IMR-90 (cell line): ENCODE data around the gene ZNF484. TPM values are rescaled to one million over a fixed set of nuclear protein-coding genes. Genes with fewer than 3 reads are reported as not detected.
A peak's percentile ranks its signal among the peaks of the same experiment; 100 is the strongest.

Experiments
- ATAC-seq: fragments of 200-7000 bp; cut with Tn5 transposase; 2 replicates; pipeline ENCODE4 v1.9.1; 2020; ENCODE audit warnings: low read depth, mild to moderate bottlenecking, moderate library complexity
- BruUV-seq: library from RNA; stranded (reverse); fragments of 400-500 nt; replicated peaks from 2 replicates; lab custom pipeline; 2021; lab: Mats Ljungman, UMichigan
- CTCF ChIA-PET: fragments of 300-600 bp; formaldehyde crosslinking; extraction: SDS; loops from one replicate; lab custom pipeline; 2021; ENCODE audit warnings: antibody characterized with exemption; lab: Yijun Ruan, JAX
- POLR2A ChIA-PET: fragments of 300-600 bp; sonication (Branson Sonifier 250); formaldehyde crosslinking; loops from one replicate; lab custom pipeline; 2022; ENCODE audit warnings: antibody characterized with exemption; ENCODE audit not compliant: unreplicated experiment; lab: Charles Lee
- DNase-seq: peaks from one replicate; pipeline ENCODE4 v3.0.0; 2013
- H2AFZ ChIP-seq: replicated peaks from 2 replicates; pipeline ENCODE3; 2013; ENCODE audit warnings: low read length, mild to moderate bottlenecking; ENCODE audit not compliant: poor library complexity
- H2AK5ac ChIP-seq: 2 replicates; pipeline ENCODE4 v1.6.1; 2013; ENCODE audit warnings: low read depth, low read length, inconsistent platforms
- H2AK9ac ChIP-seq: replicated peaks from 2 replicates; pipeline ENCODE3; 2013; ENCODE audit warnings: mild to moderate bottlenecking, low read depth, low read length, moderate library complexity; ENCODE audit not compliant: poor library complexity
- H2BK120ac ChIP-seq: 2 replicates; pipeline ENCODE4 v1.6.1; 2013; ENCODE audit warnings: low read depth, low read length, inconsistent platforms
- H2BK15ac ChIP-seq: 3 replicates; pipeline ENCODE4 v1.6.1; 2013; ENCODE audit warnings: low read depth, low read length, inconsistent platforms
- H2BK20ac ChIP-seq: 2 replicates; pipeline ENCODE4 v1.6.1; 2013; ENCODE audit warnings: low read depth, mild to moderate bottlenecking, inconsistent platforms, low read length, moderate library complexity
- H2BK5ac ChIP-seq: 2 replicates; pipeline ENCODE4 v1.6.1; 2013; ENCODE audit warnings: mild to moderate bottlenecking, low read depth, low read length, inconsistent platforms; ENCODE audit not compliant: poor library complexity, severe bottlenecking
- H3K14ac ChIP-seq: replicated peaks from 2 replicates; pipeline ENCODE4 v1.6.1; 2013; ENCODE audit warnings: low read depth, low read length, inconsistent platforms
- H3K18ac ChIP-seq: 2 replicates; pipeline ENCODE4 v1.6.1; 2013; ENCODE audit warnings: low read depth, low read length, control low read depth
- H3K23ac ChIP-seq: 2 replicates; pipeline ENCODE4 v1.6.1; 2013; ENCODE audit warnings: low read depth, low read length, inconsistent platforms
- H3K27ac ChIP-seq: 2 replicates; pipeline ENCODE4 v1.5.1; 2013; ENCODE audit warnings: mild to moderate bottlenecking, control low read depth, low read length; ENCODE audit not compliant: insufficient read depth
- H3K27me3 ChIP-seq: 2 replicates; pipeline ENCODE4 v1.6.1; 2013; ENCODE audit warnings: low read length; ENCODE audit not compliant: control insufficient read depth, insufficient read depth
- H3K36me3 ChIP-seq: 2 replicates; pipeline ENCODE4 v1.6.1; 2013; ENCODE audit warnings: low read length, mixed read lengths; ENCODE audit not compliant: control insufficient read depth, insufficient read depth
- H3K4ac ChIP-seq: 2 replicates; pipeline ENCODE4 v1.6.1; 2013; ENCODE audit warnings: low read depth, low read length, inconsistent platforms
- H3K4me1 ChIP-seq: 2 replicates; pipeline ENCODE4 v1.6.1; 2013; ENCODE audit warnings: low read length, mixed read lengths; ENCODE audit not compliant: control insufficient read depth, insufficient read depth
- H3K4me2 ChIP-seq: 2 replicates; pipeline ENCODE4 v1.6.1; 2013; ENCODE audit warnings: low read depth, mild to moderate bottlenecking, control low read depth, low read length, moderate library complexity
- H3K4me3 ChIP-seq: 2 replicates; pipeline ENCODE4 v1.5.1; 2013; ENCODE audit warnings: low read depth, mild to moderate bottlenecking, control low read depth, low read length, moderate library complexity; ENCODE audit not compliant: insufficient read depth
- H3K56ac ChIP-seq: 2 replicates; pipeline ENCODE4 v1.6.1; 2013; ENCODE audit warnings: low read length, inconsistent platforms; ENCODE audit not compliant: insufficient read depth; ENCODE audit errors: extremely low read depth
- H3K79me1 ChIP-seq, 2 experiments: 2 replicates each; pipeline ENCODE4 v1.6.1; 2013; ENCODE audit warnings: low read length in 2 of 2, inconsistent platforms in 1 of 2, low read depth in 1 of 2
- H3K9ac ChIP-seq: 2 replicates; pipeline ENCODE4 v1.6.1; 2013; ENCODE audit warnings: low read depth, low read length, control low read depth
- H3K9me1 ChIP-seq: 2 replicates; pipeline ENCODE4 v1.6.1; 2013; ENCODE audit warnings: low read length, inconsistent platforms; ENCODE audit not compliant: insufficient read depth
- H3K9me3 ChIP-seq: 2 replicates; pipeline ENCODE4 v1.6.1; 2013; ENCODE audit warnings: low read length; ENCODE audit not compliant: control insufficient read depth, insufficient read depth
- H4K20me1 ChIP-seq: 2 replicates; pipeline ENCODE4 v1.6.1; 2013; ENCODE audit warnings: low read length, inconsistent platforms; ENCODE audit not compliant: insufficient read depth
- H4K5ac ChIP-seq: 2 replicates; pipeline ENCODE4 v1.6.1; 2013; ENCODE audit warnings: mild to moderate bottlenecking, low read depth, low read length, control low read depth
- H4K8ac ChIP-seq, 2 experiments: 2 replicates each; pipeline ENCODE4 v1.6.1; 2013; ENCODE audit warnings: low read depth in 2 of 2, low read length in 2 of 2, control low read depth in 1 of 2, inconsistent platforms in 1 of 2
- H4K91ac ChIP-seq: 2 replicates; pipeline ENCODE4 v1.6.1; 2013; ENCODE audit warnings: low read depth, low read length, inconsistent platforms; ENCODE audit not compliant: insufficient read depth
- CHD1 ChIP-seq: IDR thresholded peaks from 2 replicates; pipeline ENCODE4 v1.6.1; 2012; ENCODE audit warnings: low read depth, low read length, improper control_type of control experiment
- CTCF ChIP-seq: conservative IDR thresholded peaks from 2 replicates; pipeline ENCODE4 v1.5.1; 2012; ENCODE audit warnings: mild to moderate bottlenecking, low read depth, low read length, improper control_type of control experiment
- ELK1 ChIP-seq: fragments of 150-350 bp; IDR thresholded peaks from 2 replicates; pipeline ENCODE4 v1.6.1; 2016; ENCODE audit warnings: low read depth, mild to moderate bottlenecking, low read length, moderate library complexity, borderline replicate concordance
- FOS ChIP-seq: fragments of 150-350 bp; IDR thresholded peaks from 2 replicates; pipeline ENCODE4 v1.6.1; 2016; ENCODE audit warnings: low read depth, low read length
- MAZ ChIP-seq: IDR thresholded peaks from 2 replicates; pipeline ENCODE4 v1.6.1; 2012; ENCODE audit warnings: low read depth, mild to moderate bottlenecking, low read length, improper control_type of control experiment, moderate library complexity, borderline replicate concordance
- NFE2L2 ChIP-seq: fragments of 150-350 bp; IDR thresholded peaks from 2 replicates; pipeline ENCODE4 v1.6.1; 2016; ENCODE audit warnings: low read depth, mild to moderate bottlenecking, low read length
- POLR2A ChIP-seq: IDR thresholded peaks from 2 replicates; pipeline ENCODE4 v1.6.1; 2012; ENCODE audit warnings: mild to moderate bottlenecking, low read depth, low read length
- RAD21 ChIP-seq: IDR thresholded peaks from 2 replicates; pipeline ENCODE4 v1.6.1; 2012; ENCODE audit warnings: low read length, improper control_type of control experiment
- RCOR1 ChIP-seq: IDR thresholded peaks from 2 replicates; pipeline ENCODE4 v1.6.1; 2012; ENCODE audit warnings: mild to moderate bottlenecking, low read length, improper control_type of control experiment; ENCODE audit not compliant: insufficient replicate concordance
- RFX5 ChIP-seq: IDR thresholded peaks from 2 replicates; pipeline ENCODE4 v1.8.0; 2012; ENCODE audit warnings: low read depth, mild to moderate bottlenecking, low read length, moderate library complexity
- USF2 ChIP-seq: fragments of 150-350 bp; IDR thresholded peaks from 2 replicates; pipeline ENCODE4 v1.6.1; 2017; ENCODE audit warnings: mild to moderate bottlenecking, antibody characterized with exemption, low read length, low read depth
- WGBS, 2 experiments: methylation state at CpG; one replicate each; pipeline versions ENCODE4 v1.1.5 to v1.1.7; 2013; ENCODE audit warnings: missing lambda C conversion rate in 2 of 2; ENCODE audit not compliant: insufficient read length in 1 of 2; ENCODE audit errors: extremely low coverage in 2 of 2; 5-methylcytosine and 5-hydroxymethylcytosine counted together
- dilution Hi-C: fragments of 300-500 bp; cut with HindIII; formaldehyde crosslinking; loops from one replicate; pipeline ENCODE4 v1.14.3; 2018; ENCODE audit warnings: low sequenced_read_pairs; ENCODE audit not compliant: unreplicated experiment
- in situ Hi-C: fragments of 300-500 bp; cut with MboI; formaldehyde crosslinking; loops from 3 replicates; pipeline ENCODE4 v1.14.3; 2019; ENCODE audit warnings: low sequenced_read_pairs, inconsistent platforms, mixed read lengths
- intact Hi-C: fragments of 100-400 bp; cut with micrococcal nuclease; formaldehyde crosslinking; loops from 2 replicates; pipeline ENCODE4 v1.10.0; 2022
- polyA plus RNA-seq, 3 experiments: library from polyadenylated mRNA; depleted of rRNA; stranded (reverse); fragments of >200 nt; gene quantifications; 2 replicates each; pipeline ENCODE4 v1.2.3, GENCODE V29; 2012; ENCODE audit warnings: low replicate concordance in 1 of 3
- total RNA-seq: library from RNA; depleted of rRNA; stranded (reverse); fragments of >200 nt; gene quantifications from 2 replicates; pipeline ENCODE4 v1.2.3, GENCODE V29; 2012

ZNF484 gene
- total and polyA plus RNA-seq, 2 of the 4 experiments (the other 2 are of a cell fraction), result 1.4 to 11.8 TPM

GRCh38 chr9:92807757-92808725 lies 69.8 kb downstream of the ZNF484 start:
- Histone ChIP-seq H4K5ac (no peak overlapping the region), H3K36me3 (no peaks in the 10 kb centered on the region), H3K27ac (no peak overlapping the region), H3K4me3 (no peak overlapping the region), H3K18ac (no peak overlapping the region), H3K4me1 (peaks cover 1% of the 10 kb centered on the region; the same call in 1 of the 2 replicates), H2BK20ac (no peak overlapping the region), H2AK5ac (no peak overlapping the region), H3K9me1 (0 out of 2 replicates have a peak, but pooled peaks cover 10% of the 10 kb centered on the region), H2BK5ac (no peak overlapping the region), H3K9ac (no peak overlapping the region), H3K4me2 (no peak overlapping the region), H2BK120ac (no peak overlapping the region), H3K79me1 (no peaks in the 10 kb centered on the region), H3K14ac (no peak overlapping the region), H2AK9ac (no peak overlapping the region), H4K91ac (no peak overlapping the region), H4K20me1 (no peaks in the 10 kb centered on the region), H3K9me3 (no peaks in the 10 kb centered on the region; the same call in 1 of the 2 replicates), H2BK15ac (no peak overlapping the region), H3K27me3 (peaks cover 67% of the 10 kb centered on the region), H2AFZ (no peak overlapping the region), H3K23ac (no peak overlapping the region), H3K4ac (no peak overlapping the region), H3K56ac (no peak overlapping the region), H4K8ac (no peak overlapping the region)
- ChIA-PET CTCF (interaction anchor here (0.6 to 1.4 kb wide), 2 partner anchors 17 to 52 kb away, joined by 3 to 4 read pairs; no protein-coding TSS in a partner anchor), POLR2A (no interaction called here)
- in situ Hi-C loops, result no loop called here
- 5% methylated on average over 57 of the region's 76 CpGs; no CpG with 5 or more reads in 1 of the 2 experiments for WGBS, 2 experiments
- BruUV-seq, result no TSS peak
- intact Hi-C loops, result no loop called here
- DNase-seq (no peak), ATAC-seq (peak; percentile 4; the same call in 1 of the 2 replicates)
- TF ChIP-seq RAD21, result no peak
- no peak for TF ChIP-seq USF2
- TF ChIP-seq CTCF, result no peak
- TF ChIP-seq NFE2L2, result no peak
- no peak for TF ChIP-seq RCOR1
- no peak for TF ChIP-seq FOS
- no peak for TF ChIP-seq CHD1
- no peak for TF ChIP-seq POLR2A
- TF ChIP-seq RFX5, result no peak
- no peak for TF ChIP-seq ELK1
- TF ChIP-seq MAZ, result no peak
- dilution Hi-C loops, result no loop called here
